K562 (cell line): ENCODE measurements around the gene FCHSD1. TPM values are rescaled to one million over a fixed set of nuclear protein-coding genes. Genes with fewer than 3 reads are reported as not detected.

Source experiments
- ATAC-seq: fragments of 200-7000 bp; cut with Tn5 transposase; 3 replicates; pipeline ENCODE4 v1.9.1; 2020; ENCODE audit warnings: moderate library complexity
- BruUV-seq: library from RNA; stranded (reverse); fragments of 400-500 nt; replicated peaks from 2 replicates; lab custom pipeline; 2021; lab: Mats Ljungman, UMichigan
- CTCF ChIA-PET: fragments of 300-600 bp; formaldehyde crosslinking; extraction: SDS; loops from one replicate; lab custom pipeline; 2021; ENCODE audit warnings: low intra/inter-chr PET ratio; lab: Yijun Ruan, JAX
- POLR2A ChIA-PET: fragments of 300-600, 350-650 bp; sonication (Branson Sonifier 250); formaldehyde crosslinking; extraction: SDS; loops from one replicate; lab custom pipeline; 2021; ENCODE audit warnings: antibody characterized with exemption, inconsistent platforms; lab: Yijun Ruan, JAX
- DNase-seq, 4 experiments: peaks; one replicate each; pipeline versions ENCODE4 v3.0.0 to v3.0.0-alpha.2; 2011 to 2018; ENCODE audit warnings: low spot score in 3 of 4, mixed read lengths in 3 of 4; ENCODE audit errors: extremely low read depth in 1 of 4
- FAIRE-seq: peaks from 2 replicates; lab custom pipeline; 2011; peaks lifted over from hg19 to GRCh38; lab: Jason Lieb, UNC
- H2AFZ ChIP-seq: 2 replicates; pipeline ENCODE4 v1.6.0; 2011; ENCODE audit warnings: low read depth, low read length, control low read depth, inconsistent platforms
- H3K27ac ChIP-seq: fragments of 200-600 bp; 3 replicates; pipeline ENCODE4 v1.8.0; 2011; ENCODE audit warnings: low read depth, mild to moderate bottlenecking, control low read depth, inconsistent platforms, low read length, moderate library complexity, mixed read lengths; ENCODE audit errors: extremely low read depth
- H3K27me3 ChIP-seq, 2 experiments: fragments of 300-600 bp in 1 of 2; 2 replicates in 1 of 2; 3 replicates in 1 of 2; pipeline versions ENCODE4 v1.6.0 to v1.8.0; 2011; ENCODE audit warnings: inconsistent platforms in 2 of 2, low read length in 2 of 2, mild to moderate bottlenecking in 1 of 2, mixed read lengths in 1 of 2, moderate library complexity in 1 of 2; ENCODE audit not compliant: control insufficient read depth in 2 of 2, insufficient read depth in 2 of 2
- H3K36me3 ChIP-seq: fragments of 300-600 bp; 3 replicates; pipeline ENCODE4 v1.8.0; 2011; ENCODE audit warnings: mild to moderate bottlenecking, low read length, inconsistent platforms; ENCODE audit not compliant: control insufficient read depth, insufficient read depth
- H3K4me1 ChIP-seq, 2 experiments: fragments of 200-600 bp in 1 of 2; replicated peaks in 1 of 2; 2 replicates in 1 of 2; 3 replicates in 1 of 2; pipeline versions ENCODE4 v1.5.1 to v1.8.0; 2011; ENCODE audit warnings: inconsistent platforms in 2 of 2, low read length in 2 of 2, mild to moderate bottlenecking in 1 of 2, mixed read lengths in 1 of 2, moderate library complexity in 1 of 2; ENCODE audit not compliant: control insufficient read depth in 2 of 2, insufficient read depth in 2 of 2
- H3K4me2 ChIP-seq: 2 replicates; pipeline ENCODE4 v1.6.1; 2011; ENCODE audit warnings: low read length, control low read depth, inconsistent platforms, mixed read lengths; ENCODE audit not compliant: insufficient read depth
- H3K4me3 ChIP-seq: fragments of 200-600 bp; sonication (generic), shearing (Covaris generic); 2 replicates; pipeline ENCODE4 v1.5.1; 2016; ENCODE audit warnings: control low read depth, inconsistent platforms
- H3K79me2 ChIP-seq: fragments of 200-600 bp; 3 replicates; pipeline ENCODE4 v1.8.0; 2011; ENCODE audit warnings: low read length, inconsistent platforms; ENCODE audit not compliant: control insufficient read depth, insufficient read depth
- H3K9ac ChIP-seq, 2 experiments: 2 replicates each; pipeline versions ENCODE4 v1.6.0 to v1.6.1; 2011; ENCODE audit warnings: low read depth in 2 of 2, low read length in 2 of 2, control low read depth in 1 of 2, inconsistent platforms in 1 of 2, mild to moderate bottlenecking in 1 of 2, mixed read lengths in 1 of 2; ENCODE audit not compliant: insufficient read depth in 1 of 2
- H3K9me1 ChIP-seq: one replicate; pipeline ENCODE4 v1.6.0; 2011; ENCODE audit warnings: inconsistent platforms, mild to moderate bottlenecking, low read length, moderate library complexity; ENCODE audit not compliant: control insufficient read depth, insufficient read depth
- H3K9me3 ChIP-seq: replicated peaks from 2 replicates; pipeline ENCODE4 v1.5.1; 2011; ENCODE audit warnings: low read depth, low read length, inconsistent platforms; ENCODE audit not compliant: control insufficient read depth, insufficient read depth
- H4K20me1 ChIP-seq: replicated peaks from 2 replicates; pipeline ENCODE4 v1.6.1; 2011; ENCODE audit warnings: low read length, inconsistent platforms, mixed read lengths; ENCODE audit not compliant: control insufficient read depth, insufficient read depth
- BACH1 ChIP-seq: fragments of 200-800 bp; sonication (Bioruptor generic); IDR thresholded peaks from 2 replicates; pipeline ENCODE4 v1.6.1; 2016; ENCODE audit warnings: missing genetic modification characterization, missing compliant biosample characterization
- HSF4 ChIP-seq: fragments of 250-450 bp; sonication (Bioruptor Pico); IDR thresholded peaks from 2 replicates; pipeline ENCODE4 v2.1.2; 2022; ENCODE audit warnings: mild to moderate bottlenecking, moderate library complexity, borderline replicate concordance
- KAT7 ChIP-seq: sonication (generic); formaldehyde crosslinking; IDR thresholded peaks from 2 replicates; pipeline ENCODE4 v1.8.0; 2022; ENCODE audit warnings: missing genetic modification reagents, mild to moderate bottlenecking, borderline replicate concordance
- RNF2 ChIP-seq: sonication (generic); IDR thresholded peaks from 2 replicates; pipeline ENCODE4 v1.6.1; 2016
- TCFL5 ChIP-seq: fragments of 250-450 bp; sonication (Bioruptor Pico); conservative IDR thresholded peaks from 2 replicates; pipeline ENCODE4 v1.6.1; 2021; ENCODE audit warnings: mild to moderate bottlenecking, moderate library complexity, matching md5 sums
- USF1 ChIP-seq: sonication (generic); formaldehyde crosslinking; IDR thresholded peaks from 2 replicates; pipeline ENCODE4 v1.9.0; 2022; ENCODE audit warnings: mild to moderate bottlenecking, missing genetic modification reagents
- WGBS: fragments of 100-300 bp; shearing (Covaris generic); methylation state at CpG from one replicate; pipeline ENCODE4 v1.1.6; 2016; ENCODE audit warnings: low coverage, mixed read lengths; ENCODE audit not compliant: insufficient coverage; ENCODE audit errors: missing lambda C conversion rate; 5-methylcytosine and 5-hydroxymethylcytosine counted together
- in situ Hi-C: fragments of 300-500 bp; cut with MboI; formaldehyde crosslinking; loops from 4 replicates; pipeline ENCODE4 v1.15.0; 2018; ENCODE audit warnings: inconsistent platforms, mixed read lengths
- intact Hi-C: fragments of 100-400 bp; cut with micrococcal nuclease; formaldehyde crosslinking; loops from 2 replicates; pipeline ENCODE4 v1.14.2; 2022
- polyA plus RNA-seq, 8 experiments: library from polyadenylated mRNA; depleted of rRNA in 4 of 8; stranded (reverse) in 5 of 8; unstranded in 3 of 8; fragments of >200 nt; fragmentation: Nextera tagmentation in 2 of 8; fragmentation: Illumina TruSeq in 1 of 8; extraction: Ambion mirVana in 2 of 8; extraction: Trizol in 1 of 8; gene quantifications; 2 replicates each; pipeline versions ENCODE4 v1.2.1 to v1.2.3, GENCODE V29; 2011 to 2014; ENCODE audit warnings: inconsistent platforms in 1 of 8, missing spikeins in 1 of 8
- total RNA-seq, 7 experiments: library from RNA; depleted of rRNA in 6 of 7; stranded (reverse); fragments of >200 nt in 6 of 7; fragmentation: Illumina TruSeq in 2 of 7; extraction: Trizol in 2 of 7; gene quantifications; 2 replicates each; pipeline versions ENCODE4 v1.2.1 to v1.2.3, GENCODE V29; 2011 to 2021; ENCODE audit warnings: low replicate concordance in 1 of 7
- TF ChIP-seq, protein P1 (sequence below): sonication (generic); IDR thresholded peaks from 2 replicates; pipeline ENCODE4 v1.6.1; 2016

FCHSD1 gene
- total and polyA plus RNA-seq, 9 of the 15 experiments (the other 6 are each of a cell fraction or from before 2014, with no cell fraction given) = 0.35 to 37.5 (median 13.6) TPM

DNA sequence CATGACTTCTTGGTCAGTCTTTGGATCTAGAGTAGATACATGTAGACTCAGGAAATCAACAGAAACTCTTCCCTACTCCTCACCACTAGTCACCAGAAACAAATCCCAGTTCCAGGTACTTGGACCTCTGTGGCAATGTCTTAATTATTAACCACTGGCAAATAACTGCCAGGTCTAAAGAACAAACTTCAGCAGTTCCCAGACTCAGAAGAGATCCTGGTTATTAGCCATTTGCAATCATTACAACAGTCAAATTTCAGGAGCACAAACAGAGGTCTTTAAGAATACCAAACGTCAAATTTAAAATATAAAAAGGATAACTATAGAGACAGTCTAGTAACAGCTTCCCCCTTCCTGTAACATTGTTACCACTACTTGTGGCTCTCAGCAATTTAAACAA, 42.7 kb downstream of the FCHSD1 start:
- Histone ChIP-seq H3K4me3 (no peak overlapping the region), H3K79me2 (peaks cover 99% of the 10 kb centered on the region), H2AFZ (no peak overlapping the region), H3K9me1 (no peaks in the 10 kb centered on the region), H4K20me1 (0 out of 2 replicates have a peak, but pooled peaks cover 4% of the 10 kb centered on the region), H3K36me3 (peaks cover 59% of the 10 kb centered on the region), H3K4me1 (peaks cover 9 to 53% of the 10 kb centered on the region in 2 experiments; a peak in 4 of 5 replicates), H3K9ac (peak overlapping the region in 1 of 2 experiments; percentile 37; a peak in 2 of 4 replicates), H3K27me3 (no peaks in the 10 kb centered on the region), H3K9me3 (no peaks in the 10 kb centered on the region), H3K27ac (peak overlapping the region; percentile 86), H3K4me2 (peak overlapping the region; percentile 31)
- intact Hi-C loops (no loop called here), in situ Hi-C loops (no loop called here)
- FAIRE-seq (no peak), DNase-seq (no peak), ATAC-seq (peak; percentile 11; the same call in 2 of the 3 replicates)
- TF ChIP-seq BACH1 (tag) (no peak), USF1 (no peak), KAT7 (CRISPR knock-in tag) (no peak), TCFL5 (CRISPR knock-in tag) (no peak), RNF2 (no peak), HSF4 (CRISPR knock-in tag) (no peak)
- TF ChIP-seq, protein P1, sequence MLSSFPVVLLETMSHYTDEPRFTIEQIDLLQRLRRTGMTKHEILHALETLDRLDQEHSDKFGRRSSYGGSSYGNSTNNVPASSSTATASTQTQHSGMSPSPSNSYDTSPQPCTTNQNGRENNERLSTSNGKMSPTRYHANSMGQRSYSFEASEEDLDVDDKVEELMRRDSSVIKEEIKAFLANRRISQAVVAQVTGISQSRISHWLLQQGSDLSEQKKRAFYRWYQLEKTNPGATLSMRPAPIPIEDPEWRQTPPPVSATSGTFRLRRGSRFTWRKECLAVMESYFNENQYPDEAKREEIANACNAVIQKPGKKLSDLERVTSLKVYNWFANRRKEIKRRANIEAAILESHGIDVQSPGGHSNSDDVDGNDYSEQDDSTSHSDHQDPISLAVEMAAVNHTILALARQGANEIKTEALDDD = 0 out of 2 replicates have a peak, but pooled peaks have one; percentile 45
- ChIA-PET POLR2A (interaction anchor here (1.6 to 3.2 kb wide), 4 partner anchors 8 to 15 kb away, joined by 3 to 16 read pairs (median 8); partner anchors contain the start of gene DIAPH1), CTCF (no interaction called here)
- BruUV-seq = no TSS peak
- WGBS = 41% methylated on average over 1 of the region's 1 CpG
